ENCODE data around the gene METTL3. TPM values are rescaled to one million over a fixed set of nuclear protein-coding genes. Genes with fewer than 3 reads are reported as not detected.

Gene METTL3
- total and polyA plus RNA-seq, 7 donors = 5.4 to 84.9 (median 60.9) TPM

DNA sequence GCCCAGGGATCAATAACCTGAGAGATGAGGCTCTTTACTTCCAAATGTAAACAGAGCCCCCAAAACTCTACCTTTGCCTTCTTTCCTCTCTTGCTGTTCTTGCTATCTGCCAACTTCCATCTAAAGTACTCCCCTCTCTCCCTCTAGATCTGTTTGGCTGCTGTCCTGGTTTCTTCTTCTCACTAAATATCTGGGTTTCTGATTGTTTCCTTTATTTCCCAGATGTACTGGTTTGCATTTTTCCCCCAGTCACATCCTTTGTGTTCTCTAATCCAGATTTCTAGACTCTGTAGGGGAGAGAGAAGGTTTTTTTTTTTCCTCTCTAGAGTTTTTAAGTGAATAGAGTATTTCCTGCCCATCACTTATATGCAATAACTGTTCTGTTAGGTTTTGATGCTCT, 22.2 kb upstream of the METTL3 start:
- Histone ChIP-seq H3K4me1 (peaks cover 0 to 14% (median 9%) of the 10 kb centered on the region in 4 donors), H3K27me3 (peaks cover 0 to 36% (median 0%) of the 10 kb centered on the region in 3 donors), H3K9me3 (no peaks in the 10 kb centered on the region), H3K4me3 (no peak overlapping the region), H3K27ac (no peak overlapping the region), H3K36me3 (no peaks in the 10 kb centered on the region)
- TF ChIP-seq POLR2AphosphoS5 (IDR thresholded peaks at IDR 0.05) (no peak), EP300 (IDR thresholded peaks at IDR 0.05) (no peak), POLR2A (IDR thresholded peaks at IDR 0.05) (no peak)
- TF ChIP-seq, protein P1, sequence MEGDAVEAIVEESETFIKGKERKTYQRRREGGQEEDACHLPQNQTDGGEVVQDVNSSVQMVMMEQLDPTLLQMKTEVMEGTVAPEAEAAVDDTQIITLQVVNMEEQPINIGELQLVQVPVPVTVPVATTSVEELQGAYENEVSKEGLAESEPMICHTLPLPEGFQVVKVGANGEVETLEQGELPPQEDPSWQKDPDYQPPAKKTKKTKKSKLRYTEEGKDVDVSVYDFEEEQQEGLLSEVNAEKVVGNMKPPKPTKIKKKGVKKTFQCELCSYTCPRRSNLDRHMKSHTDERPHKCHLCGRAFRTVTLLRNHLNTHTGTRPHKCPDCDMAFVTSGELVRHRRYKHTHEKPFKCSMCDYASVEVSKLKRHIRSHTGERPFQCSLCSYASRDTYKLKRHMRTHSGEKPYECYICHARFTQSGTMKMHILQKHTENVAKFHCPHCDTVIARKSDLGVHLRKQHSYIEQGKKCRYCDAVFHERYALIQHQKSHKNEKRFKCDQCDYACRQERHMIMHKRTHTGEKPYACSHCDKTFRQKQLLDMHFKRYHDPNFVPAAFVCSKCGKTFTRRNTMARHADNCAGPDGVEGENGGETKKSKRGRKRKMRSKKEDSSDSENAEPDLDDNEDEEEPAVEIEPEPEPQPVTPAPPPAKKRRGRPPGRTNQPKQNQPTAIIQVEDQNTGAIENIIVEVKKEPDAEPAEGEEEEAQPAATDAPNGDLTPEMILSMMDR (IDR thresholded peaks at IDR 0.05) = no peak
- intact Hi-C loops (cut with DNase I) = no loop called here
- DNase-seq = no peak

DNA sequence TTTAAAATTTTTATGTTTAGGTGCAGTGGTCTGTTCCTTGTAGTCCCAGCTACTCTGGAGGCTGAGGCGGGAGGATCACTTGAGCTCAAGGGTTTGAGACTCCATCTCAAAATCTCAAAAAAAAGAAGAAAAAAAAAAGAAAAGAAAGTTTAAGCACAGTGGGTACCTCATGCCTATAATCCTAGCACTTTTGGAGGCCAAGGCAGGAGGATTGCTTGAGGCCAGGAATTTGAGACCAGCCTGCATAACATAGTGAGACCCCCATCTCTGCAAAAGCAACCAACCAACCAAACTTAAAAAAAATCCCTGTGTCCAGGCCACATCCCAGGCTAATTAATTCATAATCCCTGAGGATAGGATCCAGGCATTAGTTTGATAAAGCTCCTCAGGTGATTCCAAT, 18.4 kb upstream of the METTL3 start:
- H3K4me3 ChIP-seq = no peak overlapping the region
- no peak overlapping the region for H3K27ac ChIP-seq
- intact Hi-C loops (cut with DNase I) = no loop called here
- WGBS, 2 donors = 94 to 98% methylated on average over 1 of the region's 1 CpG
- no peak for TF ChIP-seq POLR2AphosphoS5 (IDR thresholded peaks at IDR 0.05)
- TF ChIP-seq, protein P1 (IDR thresholded peaks at IDR 0.05) = no peak
- no peak for TF ChIP-seq POLR2A (IDR thresholded peaks at IDR 0.05)
- no peak for TF ChIP-seq EP300 (IDR thresholded peaks at IDR 0.05)
- DNase-seq = no peak
- no peaks in the 10 kb centered on the region for H3K36me3 ChIP-seq
- H3K9me3 ChIP-seq = no peaks in the 10 kb centered on the region
- H3K4me1 ChIP-seq = peaks cover 0 to 18% (median 14%) of the 10 kb centered on the region in 4 donors
- H3K27me3 ChIP-seq = peaks cover 0 to 4% (median 0%) of the 10 kb centered on the region in 3 donors

GRCh38 chr14:21528381-21529348, 17.5 kb upstream of the METTL3 start:
- no peak for DNase-seq
- TF ChIP-seq, protein P1 (IDR thresholded peaks at IDR 0.05) = no peak
- intact Hi-C loops (cut with DNase I) = loop anchor here (1.0 kb wide), 1 partner anchor 23 kb away; no protein-coding TSS in a partner anchor
- Histone ChIP-seq H3K27me3 (no peaks in the 10 kb centered on the region), H3K4me3 (no peak overlapping the region), H3K27ac (no peak overlapping the region), H3K4me1 (peaks cover 0 to 18% (median 14%) of the 10 kb centered on the region in 4 donors), H3K36me3 (peaks cover 0 to 7% (median 0%) of the 10 kb centered on the region in 4 donors), H3K9me3 (no peaks in the 10 kb centered on the region)
- 66 to 82% methylated on average over 4 of the region's 4 CpGs for WGBS, 2 donors

DNA sequence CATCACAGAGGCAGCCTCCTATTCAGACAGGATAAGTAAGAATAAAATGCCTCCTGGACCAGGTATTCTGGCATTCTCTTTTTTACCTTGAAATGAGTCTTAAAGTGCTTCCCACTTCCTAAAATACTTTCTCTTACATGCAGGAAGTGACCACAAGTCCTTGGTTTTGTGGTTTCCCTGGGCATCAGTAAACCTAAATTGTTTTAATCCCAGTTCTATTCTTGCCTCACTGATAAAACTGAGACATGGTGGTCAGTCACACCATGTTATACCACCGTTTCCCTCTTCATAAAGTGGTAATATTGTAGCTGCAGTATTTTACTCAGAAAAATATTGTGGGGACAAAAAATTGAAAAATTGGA, 16.2 kb upstream of the METTL3 start:
- peaks cover 0 to 18% (median 14%) of the 10 kb centered on the region in 4 donors for H3K4me1 ChIP-seq
- H3K4me3 ChIP-seq = no peak overlapping the region
- DNase-seq = no peak
- peaks cover 0 to 9% (median 0%) of the 10 kb centered on the region in 4 donors for H3K36me3 ChIP-seq
- TF ChIP-seq POLR2AphosphoS5 (IDR thresholded peaks at IDR 0.05) = no peak
- TF ChIP-seq, protein P1 (IDR thresholded peaks at IDR 0.05) = no peak
- no peak for TF ChIP-seq EP300 (IDR thresholded peaks at IDR 0.05)
- TF ChIP-seq POLR2A (IDR thresholded peaks at IDR 0.05) = no peak
- whole genome bisulfite sequencing, 2 donors = 60 to 69% methylated on average over 1 of the region's 1 CpG
- H3K27me3 ChIP-seq = no peaks in the 10 kb centered on the region
- H3K27ac ChIP-seq = peak overlapping the region in 1 of 4 donors; percentile 89
- intact Hi-C loops (cut with DNase I) = loop anchor here (2.0 kb wide), 1 partner anchor 16 kb away; the partner anchor contains the start of gene METTL3
- H3K9me3 ChIP-seq = no peaks in the 10 kb centered on the region
